LHCN-M2 (cell line): Measurements from ENCODE around the gene DMAC2L. TPM values are rescaled to one million over a fixed set of nuclear protein-coding genes. Genes with fewer than 3 reads are reported as not detected.

Source experiments
- total RNA-seq: library from RNA; depleted of rRNA; stranded (reverse); fragments of >200 nt; gene quantifications from 2 replicates; pipeline ENCODE4 v1.2.3, GENCODE V29; 2014; rRNA removed

The DMAC2L gene
- total RNA-seq, 1 experiment from 2014 or later = 5.0 TPM

Other genes with a start within 250 kb of the DMAC2L start
- gene VCPKMT, start 195.8 kb upstream of the DMAC2L start, total RNA-seq = 8.3 and 8.4 TPM in 2 replicates
- gene SOS2, start 80.7 kb upstream of the DMAC2L start, total RNA-seq = 21.1 and 23.0 TPM in 2 replicates
- 4.6 and 5.0 TPM in 2 replicates for gene L2HGDH, start 95 bp upstream of the DMAC2L start, total RNA-seq
- gene CDKL1, start 84.6 kb downstream of the DMAC2L start, total RNA-seq = 2.1 and 3.0 TPM in 2 replicates
- 149 and 175 TPM in 2 replicates for gene MAP4K5, start 220.2 kb downstream of the DMAC2L start, total RNA-seq
- gene ATL1, start 247.8 kb downstream of the DMAC2L start, total RNA-seq = 12.7 and 14.9 TPM in 2 replicates